ENCODE results near the gene AUP1. TPM values are rescaled to one million over a fixed set of nuclear protein-coding genes. Genes with fewer than 3 reads are reported as not detected.

Gene AUP1
- total RNA-seq, 1 experiment from 2014 or later = 154 TPM

- no peaks in the 10 kb centered on the region for H3K9me3 Mint-ChIP-seq (ENCODE audit: unreplicated experiment)
- no peaks in the 10 kb centered on the region for H3K27me3 Mint-ChIP-seq (ENCODE audit: insufficient read depth, unreplicated experiment)
- Histone ChIP-seq H3K4me3 (ENCODE audit: low read depth, low read length) (peak overlapping the region; percentile 74), H3K4me1 (peaks cover 20% of the 10 kb centered on the region), H3K36me3 (ENCODE audit: control insufficient read depth, insufficient read depth, low read length) (no peaks in the 10 kb centered on the region), H3K9me3 (no peaks in the 10 kb centered on the region), H3K27me3 (replicated peaks; ENCODE audit: control insufficient read depth, insufficient read depth, low read length) (no peaks in the 10 kb centered on the region)
- peaks cover 8% of the 10 kb centered on the region for H3K36me3 Mint-ChIP-seq (ENCODE audit: insufficient read depth, unreplicated experiment)
- POLR2A ChIA-PET = interaction anchor here (1.0 kb wide), 1 partner anchor 10 kb away, joined by 3 read pairs; no protein-coding TSS in a partner anchor
- intact Hi-C loops (cut with micrococcal nuclease; ENCODE audit: unreplicated experiment) = loop anchor here (2.0 kb wide), 1 partner anchor 66 kb away; the partner anchor contains the start of genes CCDC142 and TTC31
- peaks cover 13% of the 10 kb centered on the region for H3K4me1 Mint-ChIP-seq (ENCODE audit: low read depth, unreplicated experiment)
- H3K27ac Mint-ChIP-seq (ENCODE audit: unreplicated experiment) = peak overlapping the region; percentile 51
- CTCF ChIA-PET = no interaction called here
- no peak for TF ChIP-seq CTCF (IDR thresholded peaks at IDR 0.05; ENCODE audit: insufficient read depth in 1 of 2, low read depth in 1 of 2, low read length in 1 of 2, severe bottlenecking in 1 of 2, unreplicated experiment in 1 of 2)
- peak overlapping the region; percentile 87 for H3K4me3 Mint-ChIP-seq (ENCODE audit: unreplicated experiment)
- no peak for DNase-seq
- BruUV-seq (replicated peaks) = no TSS peak
Measured at GRCh38 chr2:74548285-74548899, 18.9 kb upstream of the AUP1 start.

- Histone ChIP-seq H3K9me3 (no peaks in the 10 kb centered on the region), H3K4me3 (ENCODE audit: low read depth, low read length) (no peak overlapping the region), H3K4me1 (peaks cover 17% of the 10 kb centered on the region), H3K36me3 (ENCODE audit: control insufficient read depth, insufficient read depth, low read length) (no peaks in the 10 kb centered on the region), H3K27me3 (replicated peaks; ENCODE audit: control insufficient read depth, insufficient read depth, low read length) (no peaks in the 10 kb centered on the region)
- TF ChIP-seq CTCF (IDR thresholded peaks at IDR 0.05; ENCODE audit: insufficient read depth in 1 of 2, low read depth in 1 of 2, low read length in 1 of 2, severe bottlenecking in 1 of 2, unreplicated experiment in 1 of 2) = no peak
- Mint-ChIP-seq H3K36me3 (ENCODE audit: insufficient read depth, unreplicated experiment) (peaks cover 8% of the 10 kb centered on the region), H3K27me3 (ENCODE audit: insufficient read depth, unreplicated experiment) (no peaks in the 10 kb centered on the region), H3K4me3 (ENCODE audit: unreplicated experiment) (no peak overlapping the region), H3K27ac (ENCODE audit: unreplicated experiment) (no peak overlapping the region), H3K9me3 (ENCODE audit: unreplicated experiment) (no peaks in the 10 kb centered on the region), H3K4me1 (ENCODE audit: low read depth, unreplicated experiment) (peaks cover 6% of the 10 kb centered on the region)
- no TSS peak for BruUV-seq (replicated peaks)
- intact Hi-C loops (cut with micrococcal nuclease; ENCODE audit: unreplicated experiment) = no loop called here
- no peak for DNase-seq
- POLR2A ChIA-PET = no interaction called here
- CTCF ChIA-PET = no interaction called here
Measured at GRCh38 chr2:74546004-74546403, 16.5 kb upstream of the AUP1 start.

- H3K4me1 Mint-ChIP-seq (ENCODE audit: low read depth, unreplicated experiment) = peaks cover 3% of the 10 kb centered on the region
- H3K9me3 Mint-ChIP-seq (ENCODE audit: unreplicated experiment) = no peaks in the 10 kb centered on the region
- POLR2A ChIA-PET = no interaction called here
- BruUV-seq (replicated peaks) = no TSS peak
- TF ChIP-seq CTCF (IDR thresholded peaks at IDR 0.05; ENCODE audit: insufficient read depth in 1 of 2, low read depth in 1 of 2, low read length in 1 of 2, severe bottlenecking in 1 of 2, unreplicated experiment in 1 of 2) = peak; percentile 29 to 47
- no peaks in the 10 kb centered on the region for H3K27me3 Mint-ChIP-seq (ENCODE audit: insufficient read depth, unreplicated experiment)
- no peaks in the 10 kb centered on the region for H3K27me3 ChIP-seq (replicated peaks; ENCODE audit: control insufficient read depth, insufficient read depth, low read length)
- no peaks in the 10 kb centered on the region for H3K9me3 ChIP-seq
- no peaks in the 10 kb centered on the region for H3K36me3 ChIP-seq (ENCODE audit: control insufficient read depth, insufficient read depth, low read length)
- H3K27ac Mint-ChIP-seq (ENCODE audit: unreplicated experiment) = no peak overlapping the region
- intact Hi-C loops (cut with micrococcal nuclease; ENCODE audit: unreplicated experiment) = loop anchor here (1.0 kb wide), 1 partner anchor 37 kb away; the partner anchor contains the start of gene PCGF1
- peaks cover 7% of the 10 kb centered on the region for H3K4me1 ChIP-seq
- peaks cover 6% of the 10 kb centered on the region for H3K36me3 Mint-ChIP-seq (ENCODE audit: insufficient read depth, unreplicated experiment)
- no peak overlapping the region for H3K4me3 ChIP-seq (ENCODE audit: low read depth, low read length)
- H3K4me3 Mint-ChIP-seq (ENCODE audit: unreplicated experiment) = no peak overlapping the region
- DNase-seq = peak in 1 of 2 experiments; percentile 44
- CTCF ChIA-PET = interaction anchor here (1.2 kb wide), 1 partner anchor 15 kb away, joined by 3 read pairs; the partner anchor contains the start of genes AUP1 and HTRA2
Measured at GRCh38 chr2:74544634-74545033, 15.1 kb upstream of the AUP1 start.
